ENCODE measurements around the gene TWIST2.

The TWIST2 gene

GRCh38 chr2:238919307-238919706 is 71.4 kb downstream of the TWIST2 start:
- DNase-seq (ENCODE audit: low read depth): no peak

- DNase-seq (ENCODE audit: low read depth): no peak
Measured at GRCh38 chr2:238920053-238920452, 72.2 kb downstream of the TWIST2 start.

- no peak for DNase-seq (ENCODE audit: low read depth)
Measured at GRCh38 chr2:238920601-238921001, 72.7 kb downstream of the TWIST2 start.

GRCh38 chr2:238921259-238921658 is 73.4 kb downstream of the TWIST2 start:
- no peak for DNase-seq (ENCODE audit: low read depth)

GRCh38 chr2:238921681-238922319 is 73.9 kb downstream of the TWIST2 start:
- no peak for DNase-seq (ENCODE audit: low read depth)

- DNase-seq (ENCODE audit: low read depth): no peak
Measured at GRCh38 chr2:238922435-238922834, 74.5 kb downstream of the TWIST2 start.

- no peak for DNase-seq (ENCODE audit: low read depth)
Measured at GRCh38 chr2:238924032-238924431, 76.1 kb downstream of the TWIST2 start.

- no peak for DNase-seq (ENCODE audit: low read depth)
Measured at GRCh38 chr2:238924796-238925195, 76.9 kb downstream of the TWIST2 start.

GRCh38 chr2:238925281-238925680 is 77.4 kb downstream of the TWIST2 start:
- DNase-seq (ENCODE audit: low read depth): no peak

GRCh38 chr2:238925816-238926521 is 78.1 kb downstream of the TWIST2 start:
- DNase-seq (ENCODE audit: low read depth): no peak

GRCh38 chr2:238926761-238927611 is 79.1 kb downstream of the TWIST2 start:
- no peak for DNase-seq (ENCODE audit: low read depth)

GRCh38 chr2:238927746-238928519 is 80.0 kb downstream of the TWIST2 start:
- no peak for DNase-seq (ENCODE audit: low read depth)

GRCh38 chr2:238928520-238929241 is 80.8 kb downstream of the TWIST2 start:
- no peak for DNase-seq (ENCODE audit: low read depth)

- no peak for DNase-seq (ENCODE audit: low read depth)
Measured at GRCh38 chr2:238929242-238930081, 81.6 kb downstream of the TWIST2 start.

GRCh38 chr2:238930216-238930615 is 82.3 kb downstream of the TWIST2 start:
- DNase-seq (ENCODE audit: low read depth): no peak

GRCh38 chr2:238936162-238937052 is 88.5 kb downstream of the TWIST2 start:
- DNase-seq (ENCODE audit: low read depth): no peak

- no peak for DNase-seq (ENCODE audit: low read depth)
Measured at GRCh38 chr2:238938003-238938400, 90.1 kb downstream of the TWIST2 start.

GRCh38 chr2:238938401-238939055 is 90.6 kb downstream of the TWIST2 start:
- no peak for DNase-seq (ENCODE audit: low read depth)

- no peak for DNase-seq (ENCODE audit: low read depth)
Measured at GRCh38 chr2:238939074-238939473, 91.2 kb downstream of the TWIST2 start.

Data from stimulated activated CD8-positive, alpha-beta memory T cell treated with anti-CD3 and anti-CD28 coated beads, Interleukin-12 subunit alpha, Interleukin-12 subunit beta, amount 100 ng/mL, for 1 hour (primary cell).